ENCODE data around the gene BANP. TPM values are rescaled to one million over a fixed set of nuclear protein-coding genes. Genes with fewer than 3 reads are reported as not detected.

The BANP gene
- total RNA-seq, 5 donors from 2014 or later (not counting 1 experiment from before 2014, with no cell fraction given) = 57.1 to 81.9 (median 69.4) TPM

GRCh38 chr16:87952751-87953150, 1.5 kb downstream of the BANP start:
- peaks cover 10% of the 10 kb centered on the region in 2 donors for H3K36me3 ChIP-seq (ENCODE audit: control insufficient read depth in 2 of 2, extremely low read depth in 1 of 2, insufficient read depth in 1 of 2, low read length in 1 of 2)
- H3K27me3 Mint-ChIP-seq = peaks cover 0 to 2% of the 10 kb centered on the region in 2 donors
- H3K9me3 ChIP-seq = no peaks in the 10 kb centered on the region
- CTCF ChIA-PET = no interaction called here
- ATAC-seq (replicated peaks in 1 of 4) (no peak), DNase-seq (no peak)
- no peak overlapping the region for H3K4me3 ChIP-seq (ENCODE audit: control insufficient read depth in 1 of 2, extremely low read depth in 1 of 2, low read length in 1 of 2)
- H3K27ac Mint-ChIP-seq = peak overlapping the region in 1 of 2 donors; percentile 91
- H3K36me3 Mint-ChIP-seq = peaks cover 23% of the 10 kb centered on the region
- H3K4me1 ChIP-seq (ENCODE audit: control insufficient read depth in 1 of 2, extremely low read depth in 1 of 2, insufficient read depth in 2 of 2, low read length in 2 of 2) = peaks cover 37 to 64% of the 10 kb centered on the region in 2 experiments
- POLR2A ChIA-PET = no interaction called here
- no peaks in the 10 kb centered on the region for H3K9me3 Mint-ChIP-seq
- peak overlapping the region; percentile 81 to 95 (median 86) for H3K4me3 Mint-ChIP-seq
- H3K27ac ChIP-seq (ENCODE audit: low read length) = peak overlapping the region; percentile 69
- WGBS (ENCODE audit: insufficient coverage) = 94% methylated on average over 10 of the region's 16 CpGs
- peaks cover 53 to 70% (median 59%) of the 10 kb centered on the region in 3 donors for H3K4me1 Mint-ChIP-seq
- peaks cover 0 to 2% of the 10 kb centered on the region in 2 experiments for H3K27me3 ChIP-seq (replicated peaks in 1 of 2; ENCODE audit: control insufficient read depth in 2 of 2, extremely low read depth in 1 of 2, insufficient read depth in 2 of 2, low read length in 1 of 2)

GRCh38 chr16:87953308-87954215, 2.3 kb downstream of the BANP start:
- Mint-ChIP-seq H3K36me3 (peaks cover 28% of the 10 kb centered on the region), H3K4me3 (peak overlapping the region; percentile 18 to 95 (median 34)), H3K9me3 (no peaks in the 10 kb centered on the region), H3K27me3 (no peaks in the 10 kb centered on the region), H3K4me1 (peaks cover 52 to 73% (median 67%) of the 10 kb centered on the region in 3 donors), H3K27ac (peak overlapping the region; percentile 49 to 70)
- Histone ChIP-seq H3K27me3 (replicated peaks in 1 of 2; ENCODE audit: control insufficient read depth in 2 of 2, extremely low read depth in 1 of 2, insufficient read depth in 2 of 2, low read length in 1 of 2) (no peaks in the 10 kb centered on the region), H3K9me3 (no peaks in the 10 kb centered on the region), H3K27ac (ENCODE audit: low read length) (no peak overlapping the region), H3K4me1 (ENCODE audit: control insufficient read depth in 1 of 2, extremely low read depth in 1 of 2, insufficient read depth in 2 of 2, low read length in 2 of 2) (peaks cover 37 to 72% of the 10 kb centered on the region in 2 experiments), H3K36me3 (ENCODE audit: control insufficient read depth in 2 of 2, extremely low read depth in 1 of 2, insufficient read depth in 1 of 2, low read length in 1 of 2) (peaks cover 10% of the 10 kb centered on the region in 2 donors), H3K4me3 (ENCODE audit: control insufficient read depth in 1 of 2, extremely low read depth in 1 of 2, low read length in 1 of 2) (no peak overlapping the region)
- CTCF ChIA-PET = interaction anchor here (0.5 to 0.6 kb wide), 2 partner anchors 17 to 102 kb away, joined by 3 to 4 read pairs; no protein-coding TSS in a partner anchor
- ATAC-seq (replicated peaks in 1 of 4) = no peak
- no peak for DNase-seq
- WGBS (ENCODE audit: insufficient coverage) = 75% methylated on average over 2 of the region's 15 CpGs
- POLR2A ChIA-PET = interaction anchor here in 1 of 2 donors (0.9 kb wide), 1 partner anchor 83 kb away, joined by 5 read pairs; no protein-coding TSS in a partner anchor

- H3K27ac ChIP-seq (ENCODE audit: low read length) = no peak overlapping the region
- H3K9me3 ChIP-seq = no peaks in the 10 kb centered on the region
- H3K27me3 ChIP-seq (replicated peaks in 1 of 2; ENCODE audit: control insufficient read depth in 2 of 2, extremely low read depth in 1 of 2, insufficient read depth in 2 of 2, low read length in 1 of 2) = no peaks in the 10 kb centered on the region
- ATAC-seq (replicated peaks in 1 of 4) (no peak), DNase-seq (no peak)
- H3K27ac Mint-ChIP-seq = peak overlapping the region in 1 of 2 donors; percentile 49
- peaks cover 10 to 14% of the 10 kb centered on the region in 2 donors for H3K36me3 ChIP-seq (ENCODE audit: control insufficient read depth in 2 of 2, extremely low read depth in 1 of 2, insufficient read depth in 1 of 2, low read length in 1 of 2)
- WGBS (ENCODE audit: insufficient coverage) = 77% methylated on average over 11 of the region's 14 CpGs
- H3K4me3 ChIP-seq (ENCODE audit: control insufficient read depth in 1 of 2, extremely low read depth in 1 of 2, low read length in 1 of 2) = no peak overlapping the region
- peak overlapping the region; percentile 18 to 95 (median 34) for H3K4me3 Mint-ChIP-seq
- no peaks in the 10 kb centered on the region for H3K27me3 Mint-ChIP-seq
- peaks cover 28% of the 10 kb centered on the region for H3K36me3 Mint-ChIP-seq
- no peaks in the 10 kb centered on the region for H3K9me3 Mint-ChIP-seq
- CTCF ChIA-PET = interaction anchor here (0.5 to 0.6 kb wide), 2 partner anchors 16 to 102 kb away, joined by 3 to 4 read pairs; no protein-coding TSS in a partner anchor
- POLR2A ChIA-PET = no interaction called here
- H3K4me1 Mint-ChIP-seq = peaks cover 60 to 79% (median 75%) of the 10 kb centered on the region in 3 donors
- H3K4me1 ChIP-seq (ENCODE audit: control insufficient read depth in 1 of 2, extremely low read depth in 1 of 2, insufficient read depth in 2 of 2, low read length in 2 of 2) = peaks cover 40 to 80% of the 10 kb centered on the region in 2 experiments
Measured at GRCh38 chr16:87954361-87954760, 3.1 kb downstream of the BANP start.

- ChIA-PET CTCF (no interaction called here), POLR2A (no interaction called here)
- Histone ChIP-seq H3K27ac (ENCODE audit: low read length) (peak overlapping the region; percentile 72), H3K9me3 (no peaks in the 10 kb centered on the region), H3K27me3 (replicated peaks in 1 of 2; ENCODE audit: control insufficient read depth in 2 of 2, extremely low read depth in 1 of 2, insufficient read depth in 2 of 2, low read length in 1 of 2) (no peaks in the 10 kb centered on the region), H3K4me3 (ENCODE audit: control insufficient read depth in 1 of 2, extremely low read depth in 1 of 2, low read length in 1 of 2) (no peak overlapping the region), H3K4me1 (ENCODE audit: control insufficient read depth in 1 of 2, extremely low read depth in 1 of 2, insufficient read depth in 2 of 2, low read length in 2 of 2) (peaks cover 40 to 84% of the 10 kb centered on the region in 2 experiments), H3K36me3 (ENCODE audit: control insufficient read depth in 2 of 2, extremely low read depth in 1 of 2, insufficient read depth in 1 of 2, low read length in 1 of 2) (peaks cover 10 to 14% of the 10 kb centered on the region in 2 donors)
- WGBS (ENCODE audit: insufficient coverage) = 87% methylated on average over 13 of the region's 15 CpGs
- H3K36me3 Mint-ChIP-seq = peaks cover 28% of the 10 kb centered on the region
- no peak for DNase-seq
- H3K27me3 Mint-ChIP-seq = no peaks in the 10 kb centered on the region
- H3K4me3 Mint-ChIP-seq = no peak overlapping the region
- no peak for ATAC-seq (replicated peaks in 1 of 4)
- no peaks in the 10 kb centered on the region for H3K9me3 Mint-ChIP-seq
- H3K4me1 Mint-ChIP-seq = peaks cover 65 to 84% (median 80%) of the 10 kb centered on the region in 3 donors
- peak overlapping the region; percentile 90 to 91 for H3K27ac Mint-ChIP-seq
Measured at GRCh38 chr16:87954826-87955225, 3.6 kb downstream of the BANP start.

- Histone ChIP-seq H3K4me3 (ENCODE audit: control insufficient read depth in 1 of 2, extremely low read depth in 1 of 2, low read length in 1 of 2) (no peak overlapping the region), H3K9me3 (no peaks in the 10 kb centered on the region), H3K4me1 (ENCODE audit: control insufficient read depth in 1 of 2, extremely low read depth in 1 of 2, insufficient read depth in 2 of 2, low read length in 2 of 2) (peaks cover 40 to 83% of the 10 kb centered on the region in 2 experiments), H3K27ac (ENCODE audit: low read length) (peak overlapping the region; percentile 72), H3K36me3 (ENCODE audit: control insufficient read depth in 2 of 2, extremely low read depth in 1 of 2, insufficient read depth in 1 of 2, low read length in 1 of 2) (peaks cover 10 to 14% of the 10 kb centered on the region in 2 donors), H3K27me3 (replicated peaks in 1 of 2; ENCODE audit: control insufficient read depth in 2 of 2, extremely low read depth in 1 of 2, insufficient read depth in 2 of 2, low read length in 1 of 2) (no peaks in the 10 kb centered on the region)
- 78% methylated on average over 14 of the region's 18 CpGs for WGBS (ENCODE audit: insufficient coverage)
- Mint-ChIP-seq H3K27me3 (no peaks in the 10 kb centered on the region), H3K4me1 (peaks cover 72 to 90% (median 86%) of the 10 kb centered on the region in 3 donors), H3K36me3 (peaks cover 28% of the 10 kb centered on the region), H3K27ac (peak overlapping the region; percentile 90 to 91), H3K4me3 (peak overlapping the region; percentile 28 to 89 (median 72)), H3K9me3 (no peaks in the 10 kb centered on the region)
- DNase-seq = peak in 2 of 35 experiments; percentile 26 to 30
- ATAC-seq (replicated peaks in 1 of 4) = no peak
- ChIA-PET CTCF (no interaction called here), POLR2A (no interaction called here)
Measured at GRCh38 chr16:87955302-87956097, 4.3 kb downstream of the BANP start.

- CTCF ChIA-PET = no interaction called here
- peak overlapping the region; percentile 90 to 91 for H3K27ac Mint-ChIP-seq
- DNase-seq (no peak), ATAC-seq (replicated peaks in 1 of 4) (no peak)
- Histone ChIP-seq H3K27ac (ENCODE audit: low read length) (peak overlapping the region; percentile 72), H3K4me3 (ENCODE audit: control insufficient read depth in 1 of 2, extremely low read depth in 1 of 2, low read length in 1 of 2) (peak overlapping the region in 1 of 2 donors; percentile 49), H3K4me1 (ENCODE audit: control insufficient read depth in 1 of 2, extremely low read depth in 1 of 2, insufficient read depth in 2 of 2, low read length in 2 of 2) (peaks cover 40 to 81% of the 10 kb centered on the region in 2 experiments), H3K9me3 (no peaks in the 10 kb centered on the region), H3K27me3 (replicated peaks in 1 of 2; ENCODE audit: control insufficient read depth in 2 of 2, extremely low read depth in 1 of 2, insufficient read depth in 2 of 2, low read length in 1 of 2) (no peaks in the 10 kb centered on the region), H3K36me3 (ENCODE audit: control insufficient read depth in 2 of 2, extremely low read depth in 1 of 2, insufficient read depth in 1 of 2, low read length in 1 of 2) (peaks cover 11 to 14% of the 10 kb centered on the region in 2 donors)
- H3K4me1 Mint-ChIP-seq = peaks cover 76 to 91% (median 90%) of the 10 kb centered on the region in 3 donors
- H3K27me3 Mint-ChIP-seq = no peaks in the 10 kb centered on the region
- POLR2A ChIA-PET = interaction anchor here in 1 of 2 donors (0.5 kb wide), 1 partner anchor 581 kb away, joined by 3 read pairs; no protein-coding TSS in a partner anchor
- no peaks in the 10 kb centered on the region for H3K9me3 Mint-ChIP-seq
- peaks cover 28% of the 10 kb centered on the region for H3K36me3 Mint-ChIP-seq
- peak overlapping the region; percentile 72 to 89 (median 78) for H3K4me3 Mint-ChIP-seq
- 80% methylated on average over 1 of the region's 3 CpGs for WGBS (ENCODE audit: insufficient coverage)
Measured at GRCh38 chr16:87956098-87956364, 4.8 kb downstream of the BANP start.
